ENCODE data around the gene TEN1. TPM values are rescaled to one million over a fixed set of nuclear protein-coding genes. Genes with fewer than 3 reads are reported as not detected.

Gene TEN1
- total RNA-seq, 1 experiment from 2014 or later: 19.3 TPM

DNA sequence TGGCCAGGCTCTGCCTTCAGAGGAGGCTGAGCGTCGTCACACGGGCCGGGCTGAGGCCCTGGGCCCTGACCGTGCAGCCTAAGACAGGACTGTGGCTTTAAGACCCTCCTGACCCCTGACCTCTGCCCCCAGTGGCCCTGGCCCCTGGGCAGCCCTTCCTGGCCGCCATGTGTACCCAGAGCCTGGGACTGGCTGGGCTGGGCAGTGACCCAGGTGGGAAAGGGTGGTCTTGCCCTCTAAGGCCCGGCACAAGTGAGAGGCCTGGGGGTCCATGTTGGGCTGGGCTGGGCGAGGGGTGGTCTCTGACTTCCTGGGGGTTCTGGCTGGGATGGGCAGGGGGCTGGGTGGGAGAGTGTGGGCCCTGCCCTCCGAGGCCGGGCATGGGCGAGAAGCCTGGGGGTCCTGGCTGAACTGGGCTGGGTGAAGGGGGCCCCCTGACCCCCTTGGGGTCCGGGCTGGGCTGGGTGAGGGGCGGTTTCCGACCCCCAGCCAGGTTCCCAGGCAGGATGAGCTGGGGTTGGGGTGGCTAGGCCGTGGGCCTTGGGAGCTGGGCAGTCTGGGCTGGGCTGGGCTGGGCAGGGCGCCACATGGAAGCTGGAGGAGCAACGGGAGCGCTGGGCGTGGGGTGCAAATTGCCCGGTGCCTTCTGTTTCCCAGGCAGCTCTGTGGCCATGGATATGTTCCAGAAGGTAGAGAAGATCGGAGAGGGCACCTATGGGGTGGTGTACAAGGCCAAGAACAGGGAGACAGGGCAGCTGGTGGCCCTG, 21.9 kb downstream of the TEN1 start, which contains the start of gene CDK3:
CDK3 (plus strand) TSS at position 101 of the 767 bp plus-strand sequence; CDS start at position 672, 571 bp downstream.
- Histone ChIP-seq H4K5ac (ENCODE audit: insufficient read length, low read depth, low read length) (no peak within 1 kb of the TSS), H2BK20ac (ENCODE audit: low read depth, low read length, poor library complexity, severe bottlenecking) (no peak within 1 kb of the TSS), H3K14ac (ENCODE audit: insufficient read depth, low read length) (no peak within 1 kb of the TSS), H3K27ac (ENCODE audit: insufficient read length, low read depth, low read length) (no peak within 1 kb of the TSS), H3K4me2 (ENCODE audit: insufficient read depth, insufficient read length, low read length) (no peak within 1 kb of the TSS), H4K8ac (replicated peaks; ENCODE audit: insufficient read length, low read depth, low read length) (no peak within 1 kb of the TSS), H2BK12ac (ENCODE audit: insufficient read length, low read depth, low read length) (no peak within 1 kb of the TSS), H3K56ac (ENCODE audit: insufficient read length, low read depth, low read length) (no peak within 1 kb of the TSS), H2BK5ac (ENCODE audit: insufficient read length, low read length) (no peak within 1 kb of the TSS), H2AK5ac (ENCODE audit: insufficient read length, low read length) (no peak within 1 kb of the TSS), H3K27me3 (ENCODE audit: insufficient read depth, low read length) (no peaks in the 10 kb centered on the region), H2AFZ (ENCODE audit: low read length) (no peak within 1 kb of the TSS), H4K20me1 (ENCODE audit: control insufficient read depth, insufficient read depth, insufficient read length) (peaks cover 2% of the 10 kb centered on the region), H3K9me3 (ENCODE audit: control insufficient read depth, low read depth, low read length) (no peaks in the 10 kb centered on the region), H3K79me2 (ENCODE audit: insufficient read depth, low read length) (no peaks in the 10 kb centered on the region), H3K18ac (ENCODE audit: insufficient read length, low read depth, low read length) (peak within 1 kb of the TSS; percentile 3), H3K9ac (ENCODE audit: extremely low read depth, insufficient read length, low read length) (no peak within 1 kb of the TSS), H3K4me1 (ENCODE audit: insufficient read depth, low read length) (no peaks in the 10 kb centered on the region), H3K4ac (ENCODE audit: low read depth, low read length) (no peak within 1 kb of the TSS), H3T11ph (ENCODE audit: low read length) (no peak within 1 kb of the TSS), H3K23me2 (ENCODE audit: insufficient read length, low read depth, low read length, poor library complexity, severe bottlenecking) (no peaks in the 10 kb centered on the region), H3K23ac (ENCODE audit: insufficient read length, low read depth, low read length) (no peak within 1 kb of the TSS), H4K91ac (ENCODE audit: insufficient read length, low read depth, low read length) (no peak within 1 kb of the TSS), H3K79me1 (ENCODE audit: insufficient read depth, low read depth, low read length, poor library complexity, severe bottlenecking) (no peaks in the 10 kb centered on the region), H2BK120ac (ENCODE audit: low read depth, low read length, poor library complexity, severe bottlenecking) (no peak within 1 kb of the TSS), H2BK15ac (ENCODE audit: low read depth, low read length) (no peak within 1 kb of the TSS)
- DNase-seq: no peak
- H3K36me3 Mint-ChIP-seq (ENCODE audit: insufficient read depth in 1 of 3, low read depth in 3 of 3): peaks cover 0 to 24% (median 9%) of the 10 kb centered on the region in 3 experiments; a peak in 5 of 7 replicates
- no peak within 1 kb of the TSS; a peak in 1 of 5 replicates for H3K4me3 Mint-ChIP-seq
- TF ChIP-seq, protein P1, sequence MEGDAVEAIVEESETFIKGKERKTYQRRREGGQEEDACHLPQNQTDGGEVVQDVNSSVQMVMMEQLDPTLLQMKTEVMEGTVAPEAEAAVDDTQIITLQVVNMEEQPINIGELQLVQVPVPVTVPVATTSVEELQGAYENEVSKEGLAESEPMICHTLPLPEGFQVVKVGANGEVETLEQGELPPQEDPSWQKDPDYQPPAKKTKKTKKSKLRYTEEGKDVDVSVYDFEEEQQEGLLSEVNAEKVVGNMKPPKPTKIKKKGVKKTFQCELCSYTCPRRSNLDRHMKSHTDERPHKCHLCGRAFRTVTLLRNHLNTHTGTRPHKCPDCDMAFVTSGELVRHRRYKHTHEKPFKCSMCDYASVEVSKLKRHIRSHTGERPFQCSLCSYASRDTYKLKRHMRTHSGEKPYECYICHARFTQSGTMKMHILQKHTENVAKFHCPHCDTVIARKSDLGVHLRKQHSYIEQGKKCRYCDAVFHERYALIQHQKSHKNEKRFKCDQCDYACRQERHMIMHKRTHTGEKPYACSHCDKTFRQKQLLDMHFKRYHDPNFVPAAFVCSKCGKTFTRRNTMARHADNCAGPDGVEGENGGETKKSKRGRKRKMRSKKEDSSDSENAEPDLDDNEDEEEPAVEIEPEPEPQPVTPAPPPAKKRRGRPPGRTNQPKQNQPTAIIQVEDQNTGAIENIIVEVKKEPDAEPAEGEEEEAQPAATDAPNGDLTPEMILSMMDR (conservative IDR thresholded peaks at IDR 0.05): no peak; the same call in 1 of the 3 replicates
- no CpG with 5 or more reads among the region's 21 CpGs for WGBS (ENCODE audit: extremely low coverage, insufficient read length, low lambda C conversion rate)
- H3K9me3 Mint-ChIP-seq: no peaks in the 10 kb centered on the region
- H3K27me3 Mint-ChIP-seq (ENCODE audit: low read depth): no peaks in the 10 kb centered on the region
- H3K27ac Mint-ChIP-seq: peak within 1 kb of the TSS in 2 of 3 experiments; percentile 53 to 85; a peak in 2 of 7 replicates
- peaks cover 12 to 16% of the 10 kb centered on the region in 2 experiments for H3K4me1 Mint-ChIP-seq

Data from H9 (cell line).